Midbrain (tissue), 1 donor: ENCODE data around the gene RMC1.
"Not testable (repeated sequence)": the region's sequence is repeated elsewhere in the genome, so short reads cannot be mapped to it uniquely, and the experiment has no call there.

Source experiments
- DNase-seq: peaks from one replicate; lab custom pipeline; 2025; lab: John Stamatoyannopoulos, UW

Gene RMC1

GRCh38 chr18:23563377-23564043 is 60.2 kb downstream of the RMC1 start:
- DNase-seq: no peak

- DNase-seq: no peak
These were observed 62.7 kb downstream of the RMC1 start for GRCh38 chr18:23565916-23566547.

DNA sequence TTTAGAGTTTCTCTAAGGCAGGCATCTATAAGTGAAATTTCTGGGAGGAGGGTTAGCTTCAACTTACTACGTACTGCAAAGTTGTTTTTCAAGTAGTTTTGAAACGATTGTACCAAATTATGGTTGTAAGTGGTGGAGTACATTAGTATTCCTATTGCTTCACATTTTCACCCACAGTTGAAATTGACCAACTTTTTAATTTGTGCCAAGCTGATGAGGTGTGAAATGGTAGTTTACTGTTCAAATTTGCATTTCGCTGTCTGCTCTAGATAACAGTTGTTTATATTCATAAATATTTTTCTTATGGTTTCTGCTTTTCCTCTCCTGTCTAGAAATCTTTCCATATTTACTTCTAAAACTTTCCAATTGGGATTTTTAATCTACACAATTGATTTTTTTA is 64.4 kb downstream of the RMC1 start:
- no peak for DNase-seq

- DNase-seq: no peak
These were observed 65.2 kb downstream of the RMC1 start for GRCh38 chr18:23568281-23569138.

DNA sequence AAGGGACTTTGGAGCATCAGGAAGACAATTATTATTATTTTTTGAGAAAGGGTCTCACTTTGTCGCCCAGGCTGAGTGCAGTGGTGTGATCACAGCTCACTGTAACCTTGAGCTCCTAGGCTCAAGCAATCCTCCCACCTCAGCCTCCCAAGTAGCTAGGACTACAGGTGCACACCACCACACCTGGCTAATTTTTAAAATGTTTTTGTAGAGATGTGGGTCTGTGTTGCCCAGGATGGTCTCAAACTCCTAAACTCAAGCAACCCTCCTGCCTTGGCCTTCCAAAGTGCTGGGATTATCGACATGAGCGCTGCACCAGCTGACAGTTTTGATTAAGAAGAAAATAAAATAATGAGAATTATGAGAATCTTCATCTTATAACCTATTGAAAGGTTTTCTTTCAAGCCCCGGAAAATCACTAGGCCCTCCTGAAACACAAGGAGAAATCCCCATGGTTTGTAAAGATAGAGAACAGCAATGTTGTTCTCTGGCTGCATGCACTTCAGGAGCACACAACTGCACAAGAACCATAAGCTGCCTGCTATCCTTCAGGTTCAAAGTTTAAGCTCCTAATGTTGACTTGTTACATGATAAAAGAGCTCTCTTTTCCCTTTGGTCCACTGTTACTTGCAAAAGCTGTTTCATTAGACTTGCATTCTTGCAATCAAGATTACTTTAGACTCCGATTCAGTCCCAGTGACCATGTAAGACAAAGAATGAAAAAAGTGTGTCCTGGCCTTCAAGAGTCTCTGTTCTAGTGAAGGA is 66.2 kb downstream of the RMC1 start:
- DNase-seq: no peak

DNA sequence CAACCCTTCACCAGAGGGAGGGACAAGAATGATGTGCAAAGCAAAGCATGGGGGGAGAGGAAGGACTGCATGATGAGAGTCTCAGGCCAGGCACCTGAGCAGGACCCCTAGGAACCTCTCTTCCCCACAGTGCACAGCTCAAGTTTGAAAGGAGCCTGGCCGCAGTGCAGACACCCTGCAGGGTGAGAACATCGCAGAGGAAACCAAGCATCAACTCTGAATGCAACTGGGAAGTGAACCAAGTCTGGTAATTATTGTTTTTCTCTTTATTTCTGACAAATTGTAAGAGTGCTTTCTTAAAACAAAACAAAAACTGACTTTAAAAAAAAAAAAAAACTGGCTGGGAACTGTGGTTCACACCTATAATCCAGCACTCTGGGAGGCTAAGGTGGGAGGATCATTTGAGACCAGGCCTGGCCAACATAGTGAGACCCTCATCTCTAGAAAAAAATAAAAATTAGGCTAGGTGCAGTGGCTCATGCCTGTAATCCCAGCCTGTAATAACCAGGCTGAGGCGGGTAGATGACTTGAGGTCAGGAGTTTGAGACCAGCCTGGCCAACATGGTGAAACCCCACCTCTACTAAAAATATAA is 67.7 kb downstream of the RMC1 start:
- no peak for DNase-seq

DNA sequence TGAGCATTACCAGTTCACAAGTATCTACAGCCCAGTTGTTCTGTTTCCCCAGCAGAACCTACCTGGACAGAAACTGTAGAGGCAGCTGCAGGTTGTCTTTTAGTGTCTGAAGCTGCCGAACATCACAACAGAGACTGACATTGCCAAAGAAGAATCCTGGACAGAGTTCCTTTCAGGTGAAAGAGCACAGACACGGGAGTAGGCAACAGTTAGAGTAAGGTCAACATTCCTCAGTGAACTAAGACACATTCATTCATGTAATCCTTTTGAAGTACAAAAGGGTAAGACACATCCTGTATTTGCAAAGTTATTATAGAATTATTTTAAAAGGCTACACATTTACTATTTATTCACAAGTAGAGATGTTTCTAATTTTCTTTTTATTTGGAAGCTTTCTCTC is 68.7 kb downstream of the RMC1 start:
- no peak for DNase-seq

DNA sequence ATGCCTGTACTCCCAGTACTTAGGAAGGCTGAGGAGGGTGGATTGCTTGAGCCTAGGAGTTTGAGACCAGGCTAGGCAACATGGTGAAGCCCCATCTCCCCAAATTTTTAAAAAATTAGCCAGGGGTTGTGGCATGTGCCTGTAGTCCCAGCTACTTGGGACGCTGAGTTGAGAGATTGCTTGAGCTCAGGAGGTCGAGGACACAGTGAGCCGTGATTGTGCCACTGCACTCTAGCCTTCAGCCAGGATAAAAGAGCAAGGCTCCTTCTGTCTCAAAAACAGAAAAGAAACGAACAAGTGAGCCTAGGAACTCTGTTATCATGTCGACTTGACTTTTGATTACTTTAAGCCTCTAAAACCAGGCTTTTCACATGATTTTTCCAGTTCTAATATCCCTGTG is 69.3 kb downstream of the RMC1 start:
- no peak for DNase-seq

- no peak for DNase-seq
These were observed 69.7 kb downstream of the RMC1 start for GRCh38 chr18:23573020-23573419.

DNA sequence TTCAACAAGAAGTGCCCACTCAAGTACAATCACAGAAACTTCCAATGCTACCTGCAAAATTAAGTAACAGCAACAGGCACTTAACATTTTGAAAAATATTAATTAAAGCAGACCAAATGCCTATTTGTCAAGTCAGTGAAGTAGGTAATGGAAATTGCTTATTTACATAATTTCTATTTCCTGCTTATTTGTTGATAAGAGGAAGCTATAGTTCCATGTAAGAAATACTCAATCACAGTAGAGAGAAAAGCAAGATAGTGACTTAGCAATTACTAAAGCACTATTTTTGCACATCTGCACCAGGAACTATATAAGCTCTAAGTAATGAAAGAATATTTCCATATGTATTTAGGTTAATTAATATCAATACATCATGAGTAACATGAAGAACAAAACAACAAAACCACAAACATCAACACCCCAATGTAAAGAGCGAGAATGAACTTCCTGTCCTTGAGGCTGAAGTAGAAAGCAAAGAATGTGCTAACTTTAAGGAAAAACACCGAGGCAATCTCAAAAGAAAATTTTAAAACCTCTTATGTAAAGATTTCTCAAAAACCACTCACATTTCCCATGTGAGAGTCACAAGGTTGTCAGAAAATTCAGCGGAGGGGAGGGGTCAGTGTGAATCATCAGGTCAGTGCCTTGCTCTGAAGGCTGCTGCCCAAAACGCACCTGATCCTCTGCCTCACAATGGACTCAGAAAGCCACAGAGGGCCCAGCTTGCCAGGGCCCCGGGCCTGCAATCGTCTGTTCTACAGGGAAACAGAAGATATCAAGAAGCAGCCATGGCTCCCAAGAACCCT is 70.5 kb downstream of the RMC1 start:
- DNase-seq: no peak

DNA sequence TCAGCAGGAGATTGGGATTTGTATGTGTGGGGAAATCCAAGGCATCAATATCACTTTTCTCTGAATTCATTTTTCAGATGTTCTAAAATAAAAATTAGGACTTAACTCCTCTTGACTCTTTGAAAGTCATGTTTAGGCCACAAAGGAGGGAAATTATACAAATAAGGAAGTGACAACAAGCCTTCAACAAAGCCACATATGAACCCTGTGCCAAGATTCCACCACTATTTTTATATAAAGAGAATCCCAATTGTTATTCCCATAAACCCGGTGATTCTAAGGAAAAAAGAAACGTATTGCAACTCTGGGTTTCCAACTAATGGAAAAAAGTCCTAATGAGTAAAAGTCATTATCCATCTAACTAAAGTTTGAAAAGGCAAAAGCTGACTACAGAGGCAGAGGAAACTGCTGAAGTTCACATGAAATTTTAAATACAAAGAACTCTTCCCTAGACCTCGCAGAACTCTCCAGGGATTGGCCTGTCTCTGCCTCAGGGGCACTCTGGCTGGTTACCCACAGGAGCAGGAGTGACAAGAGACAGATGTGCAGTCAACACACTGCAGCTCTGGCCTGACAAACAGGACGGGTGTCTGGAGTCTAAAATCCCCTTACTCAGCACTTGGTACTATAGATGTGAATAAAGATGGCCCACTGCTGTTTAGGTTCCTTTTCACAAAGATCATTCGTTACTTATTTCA is 71.4 kb downstream of the RMC1 start:
- DNase-seq: no peak

GRCh38 chr18:23575309-23575651 is 72.0 kb downstream of the RMC1 start:
- DNase-seq: no peak

GRCh38 chr18:23577521-23577920 is 74.2 kb downstream of the RMC1 start:
- not testable (repeated sequence) for DNase-seq

DNA sequence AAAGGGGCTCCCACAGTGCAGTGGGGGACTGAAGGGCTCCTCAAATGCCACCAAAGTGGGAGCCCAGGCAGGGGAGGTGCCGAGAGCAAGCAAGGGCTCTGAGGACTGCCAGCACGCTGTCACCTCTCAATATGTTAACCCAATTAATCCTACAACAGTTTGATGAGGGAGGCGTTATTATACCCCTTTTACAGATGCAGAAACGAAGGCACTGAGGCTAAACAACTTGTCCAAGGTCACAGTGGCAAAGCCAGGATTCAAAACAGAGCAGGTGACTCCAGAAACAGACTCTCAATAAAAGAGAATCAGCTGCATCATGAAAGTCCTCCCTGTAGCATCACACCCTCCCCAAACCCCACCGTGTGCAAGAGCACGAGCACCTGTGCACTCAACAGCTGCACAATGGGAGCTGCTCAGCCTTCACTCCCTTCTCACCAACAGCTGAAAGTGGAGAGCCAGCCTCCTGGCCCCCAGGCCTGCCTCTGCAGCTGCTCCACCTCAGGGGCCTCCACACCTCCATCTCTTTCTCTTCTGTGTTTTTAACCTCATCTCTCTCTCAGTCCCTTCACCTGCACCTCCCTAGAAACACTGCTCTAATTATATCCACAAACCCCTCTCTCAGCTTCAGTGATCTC is 74.9 kb downstream of the RMC1 start:
- DNase-seq: no peak

DNA sequence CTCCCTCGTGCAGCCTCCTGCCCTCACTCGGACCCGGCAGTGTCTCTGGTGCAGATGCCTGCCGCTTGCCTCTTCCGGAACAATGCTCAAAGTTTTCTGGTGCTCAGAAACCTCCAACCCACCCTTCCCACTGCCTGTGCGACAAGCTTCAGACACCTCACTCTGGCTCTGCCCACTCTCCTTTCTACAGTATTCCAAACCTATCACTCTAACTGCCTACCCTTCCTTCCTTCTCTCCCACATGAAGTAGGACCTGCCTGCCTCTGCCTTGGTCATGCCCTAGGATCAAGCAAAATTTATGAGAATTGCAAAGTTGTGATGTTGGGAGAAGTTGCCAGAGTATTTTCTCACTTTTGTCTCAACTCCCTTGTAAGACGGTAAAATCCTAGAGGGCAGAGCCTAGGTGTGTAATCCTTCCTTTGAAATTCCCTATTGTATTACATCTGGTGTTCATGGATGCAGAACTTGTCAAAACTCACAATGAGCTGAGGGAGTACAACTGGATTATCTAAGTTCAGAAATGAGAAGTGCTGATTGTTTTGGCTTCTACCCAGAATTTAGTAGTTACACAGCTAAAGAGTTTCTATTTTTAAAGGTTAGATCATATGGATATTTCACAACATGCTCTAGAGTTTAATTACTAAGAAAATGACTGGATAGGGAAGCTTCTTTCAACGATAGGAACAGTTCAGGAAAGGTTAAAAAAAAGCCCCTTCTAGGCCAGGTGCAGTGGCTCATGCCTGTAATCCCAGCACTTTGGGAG is 75.8 kb downstream of the RMC1 start:
- DNase-seq: no peak

DNA sequence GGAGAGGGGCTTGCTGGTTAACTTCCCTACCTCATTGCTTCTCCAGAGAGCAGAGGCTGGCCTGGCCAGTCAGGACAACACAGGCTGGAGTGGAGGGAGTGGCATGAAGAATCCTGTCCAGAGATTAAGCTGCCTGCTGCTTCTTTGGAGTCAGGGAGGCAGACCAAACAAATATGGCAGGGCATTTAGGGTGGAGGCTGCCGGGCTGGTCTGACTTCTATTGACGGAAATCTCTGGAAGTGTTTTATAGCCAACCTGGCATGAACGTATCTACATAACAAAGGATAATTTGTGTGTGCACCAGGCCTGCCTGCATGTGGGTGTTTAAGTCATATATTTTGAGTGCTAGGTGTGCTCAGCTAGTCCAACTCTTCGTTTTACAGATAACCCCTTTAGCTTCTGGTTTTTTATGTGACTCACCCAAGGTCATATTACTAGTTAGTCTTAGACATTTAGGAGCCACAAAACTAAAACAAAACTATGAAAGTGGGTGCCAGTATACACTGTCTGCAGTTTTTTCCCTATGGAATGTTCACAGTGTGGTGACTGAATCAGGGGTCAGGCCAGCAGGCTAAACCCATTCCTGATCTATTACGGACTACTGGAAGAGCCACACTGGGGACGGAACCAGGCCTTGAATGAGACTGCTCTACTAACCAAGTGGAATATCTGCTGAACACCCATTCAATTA is 77.5 kb downstream of the RMC1 start:
- no peak for DNase-seq
